H9 (cell line): Measurements from ENCODE around the gene CACNB4. TPM values are rescaled to one million over a fixed set of nuclear protein-coding genes. Genes with fewer than 3 reads are reported as not detected.

Experiments
- DNase-seq: peaks from one replicate; pipeline ENCODE4 v3.0.0-alpha.2; 2017
- H2AFZ ChIP-seq: one replicate; pipeline ENCODE4 v1.6.1; 2013; ENCODE audit warnings: mild to moderate bottlenecking, low read length, control low read depth, moderate library complexity
- H2AK5ac ChIP-seq: 2 replicates; pipeline ENCODE4 v1.6.1; 2013; ENCODE audit warnings: low read length, control low read depth, mixed read lengths; ENCODE audit not compliant: insufficient read length
- H2BK120ac ChIP-seq: one replicate; pipeline ENCODE4 v1.6.1; 2013; ENCODE audit warnings: low read depth, mild to moderate bottlenecking, low read length, control low read depth, inconsistent platforms; ENCODE audit not compliant: poor library complexity, severe bottlenecking
- H2BK12ac ChIP-seq: 2 replicates; pipeline ENCODE4 v1.6.1; 2013; ENCODE audit warnings: low read length, control low read depth, mixed read lengths, low read depth; ENCODE audit not compliant: insufficient read length
- H2BK15ac ChIP-seq: 2 replicates; pipeline ENCODE4 v1.6.1; 2013; ENCODE audit warnings: low read depth, low read length, control low read depth
- H2BK20ac ChIP-seq: one replicate; pipeline ENCODE4 v1.6.1; 2013; ENCODE audit warnings: low read depth, mild to moderate bottlenecking, low read length, control low read depth, inconsistent platforms; ENCODE audit not compliant: poor library complexity, severe bottlenecking
- H2BK5ac ChIP-seq: 2 replicates; pipeline ENCODE4 v1.6.1; 2013; ENCODE audit warnings: low read length, control low read depth, mixed read lengths; ENCODE audit not compliant: insufficient read length
- H3K14ac ChIP-seq: 2 replicates; pipeline ENCODE4 v1.6.1; 2013; ENCODE audit warnings: low read length, control low read depth; ENCODE audit not compliant: insufficient read depth
- H3K18ac ChIP-seq: 2 replicates; pipeline ENCODE4 v1.6.1; 2013; ENCODE audit warnings: low read depth, mild to moderate bottlenecking, mixed read lengths, low read length, control low read depth; ENCODE audit not compliant: insufficient read length
- H3K23ac ChIP-seq: 2 replicates; pipeline ENCODE4 v1.6.1; 2013; ENCODE audit warnings: low read length, control low read depth, mixed read lengths, low read depth; ENCODE audit not compliant: insufficient read length
- H3K23me2 ChIP-seq: 2 replicates; pipeline ENCODE4 v1.6.1; 2013; ENCODE audit warnings: low read depth, mild to moderate bottlenecking, mixed read lengths, low read length, control low read depth; ENCODE audit not compliant: insufficient read length, poor library complexity, severe bottlenecking
- H3K27ac ChIP-seq: 2 replicates; pipeline ENCODE4 v1.5.1; 2013; ENCODE audit warnings: low read length, control low read depth, mixed read lengths, low read depth; ENCODE audit not compliant: insufficient read length
- H3K27me3 ChIP-seq: 2 replicates; pipeline ENCODE4 v1.6.1; 2013; ENCODE audit warnings: low read length, control low read depth, inconsistent platforms; ENCODE audit not compliant: insufficient read depth
- H3K4ac ChIP-seq: 2 replicates; pipeline ENCODE4 v1.6.1; 2013; ENCODE audit warnings: low read depth, mild to moderate bottlenecking, control low read depth, inconsistent platforms, low read length, moderate library complexity
- H3K4me1 ChIP-seq: 2 replicates; pipeline ENCODE4 v1.6.1; 2013; ENCODE audit warnings: low read length, control low read depth, inconsistent platforms; ENCODE audit not compliant: insufficient read depth
- H3K4me2 ChIP-seq: 2 replicates; pipeline ENCODE4 v1.6.1; 2013; ENCODE audit warnings: low read length, control low read depth, mixed read lengths; ENCODE audit not compliant: insufficient read length, insufficient read depth
- H3K56ac ChIP-seq: 2 replicates; pipeline ENCODE4 v1.6.1; 2013; ENCODE audit warnings: low read depth, mild to moderate bottlenecking, mixed read lengths, low read length, control low read depth; ENCODE audit not compliant: insufficient read length
- H3K79me1 ChIP-seq: 2 replicates; pipeline ENCODE4 v1.6.1; 2013; ENCODE audit warnings: low read depth, mild to moderate bottlenecking, moderate library complexity, low read length, control low read depth, inconsistent platforms; ENCODE audit not compliant: insufficient read depth, poor library complexity, severe bottlenecking
- H3K79me2 ChIP-seq: 2 replicates; pipeline ENCODE4 v1.6.1; 2013; ENCODE audit warnings: low read length, control low read depth, inconsistent platforms; ENCODE audit not compliant: insufficient read depth
- H3K9ac ChIP-seq: 2 replicates; pipeline ENCODE4 v1.6.1; 2013; ENCODE audit warnings: low read length, control low read depth, mixed read lengths; ENCODE audit not compliant: insufficient read length; ENCODE audit errors: extremely low read depth
- H3K9me3 ChIP-seq: one replicate; pipeline ENCODE4 v1.6.1; 2013; ENCODE audit warnings: low read depth, low read length, inconsistent platforms; ENCODE audit not compliant: control insufficient read depth
- H3T11ph ChIP-seq: one replicate; pipeline ENCODE4 v1.6.1; 2013; ENCODE audit warnings: mild to moderate bottlenecking, low read length, control low read depth, inconsistent platforms
- H4K20me1 ChIP-seq: one replicate; pipeline ENCODE4 v1.6.1; 2013; ENCODE audit not compliant: control insufficient read depth, insufficient read length, insufficient read depth
- H4K5ac ChIP-seq: 2 replicates; pipeline ENCODE4 v1.6.1; 2013; ENCODE audit warnings: low read depth, mild to moderate bottlenecking, mixed read lengths, low read length, control low read depth; ENCODE audit not compliant: insufficient read length
- H4K8ac ChIP-seq: replicated peaks from 2 replicates; pipeline ENCODE4 v1.6.1; 2013; ENCODE audit warnings: low read length, control low read depth, mixed read lengths, low read depth; ENCODE audit not compliant: insufficient read length
- H4K91ac ChIP-seq: 2 replicates; pipeline ENCODE4 v1.6.1; 2013; ENCODE audit warnings: low read depth, mild to moderate bottlenecking, moderate library complexity, mixed read lengths, low read length, control low read depth; ENCODE audit not compliant: insufficient read length
- H3K27ac Mint-ChIP-seq, 3 experiments: 2 replicates in 2 of 3; 3 replicates in 1 of 3; pipeline ENCODE4 v1.8.0; 2020 to 2021; ENCODE audit warnings: mixed read lengths in 3 of 3, mild to moderate bottlenecking in 1 of 3, moderate library complexity in 1 of 3
- H3K27me3 Mint-ChIP-seq: 2 replicates; pipeline ENCODE4 v1.8.0; 2021; ENCODE audit warnings: low read depth, mild to moderate bottlenecking, moderate library complexity, mixed read lengths
- H3K36me3 Mint-ChIP-seq, 3 experiments: 2 replicates in 2 of 3; 3 replicates in 1 of 3; pipeline ENCODE4 v1.8.0; 2020 to 2021; ENCODE audit warnings: low read depth in 3 of 3, mixed read lengths in 3 of 3; ENCODE audit not compliant: insufficient read depth in 1 of 3
- H3K4me1 Mint-ChIP-seq, 2 experiments: 2 replicates each; pipeline ENCODE4 v1.8.0; 2020; ENCODE audit warnings: mixed read lengths in 2 of 2
- H3K4me3 Mint-ChIP-seq, 2 experiments: 2 replicates in 1 of 2; 3 replicates in 1 of 2; pipeline ENCODE4 v1.8.0; 2020 to 2021; ENCODE audit warnings: mild to moderate bottlenecking in 2 of 2, mixed read lengths in 2 of 2, moderate library complexity in 1 of 2
- H3K9me3 Mint-ChIP-seq, 2 experiments: 2 replicates in 1 of 2; 3 replicates in 1 of 2; pipeline ENCODE4 v1.8.0; 2020; ENCODE audit warnings: mild to moderate bottlenecking in 2 of 2, mixed read lengths in 2 of 2, moderate library complexity in 1 of 2
- CTCF ChIP-seq: fragments of 200-600 bp; sonication (generic); conservative IDR thresholded peaks from 3 replicates; pipeline ENCODE4 v1.8.0; 2021; ENCODE audit warnings: antibody characterized with exemption, mild to moderate bottlenecking
- WGBS: extraction: QIAGEN DNeasy Blood & Tissue Kit; methylation state at CpG from one replicate; pipeline ENCODE4 v1.1.7; 2013; ENCODE audit warnings: missing lambda C conversion rate, low lambda C conversion rate, mixed read lengths; ENCODE audit not compliant: insufficient read length; ENCODE audit errors: extremely low coverage; 5-methylcytosine and 5-hydroxymethylcytosine counted together
- total RNA-seq: library from RNA; stranded (reverse); gene quantifications from 2 replicates; pipeline ENCODE4 v1.2.1, GENCODE V29; 2021

The CACNB4 gene
- total RNA-seq, 1 experiment from 2014 or later: 1.4 TPM

GRCh38 chr2:151936626-151937025 lies 162.2 kb downstream of the CACNB4 start:
- H2BK15ac ChIP-seq: no peak overlapping the region
- H3K23ac ChIP-seq: no peak overlapping the region
- no peaks in the 10 kb centered on the region for H4K20me1 ChIP-seq
- no peaks in the 10 kb centered on the region for H3K27me3 ChIP-seq
- Mint-ChIP-seq H3K4me3 (no peak overlapping the region), H3K36me3 (no peaks in the 10 kb centered on the region), H3K4me1 (peaks cover 3 to 4% of the 10 kb centered on the region in 2 experiments; a peak in 2 of 4 replicates), H3K27me3 (no peaks in the 10 kb centered on the region), H3K9me3 (no peaks in the 10 kb centered on the region; a peak in 1 of 5 replicates), H3K27ac (no peak overlapping the region)
- no peak overlapping the region for H4K8ac ChIP-seq
- H2AK5ac ChIP-seq: no peak overlapping the region
- no peak overlapping the region for H3K27ac ChIP-seq
- H3K79me1 ChIP-seq: no peaks in the 10 kb centered on the region
- H2BK5ac ChIP-seq: no peak overlapping the region
- H2BK12ac ChIP-seq: no peak overlapping the region
- H3K9me3 ChIP-seq: no peaks in the 10 kb centered on the region
- no peak overlapping the region for H3K18ac ChIP-seq
- whole genome bisulfite sequencing: no CpG with 5 or more reads among the region's 4 CpGs
- no peak for TF ChIP-seq CTCF
- no peaks in the 10 kb centered on the region for H3K4me1 ChIP-seq
- no peaks in the 10 kb centered on the region for H3K23me2 ChIP-seq
- no peak overlapping the region for H3K9ac ChIP-seq
- DNase-seq: no peak
- no peak overlapping the region for H4K91ac ChIP-seq
- H3T11ph ChIP-seq: no peak overlapping the region
- no peak overlapping the region for H3K4ac ChIP-seq
- no peak overlapping the region for H4K5ac ChIP-seq
- H3K79me2 ChIP-seq: no peaks in the 10 kb centered on the region
- no peak overlapping the region for H3K4me2 ChIP-seq
- H3K14ac ChIP-seq: no peak overlapping the region
- no peak overlapping the region for H2BK20ac ChIP-seq
- H2AFZ ChIP-seq: no peak overlapping the region
- no peak overlapping the region for H2BK120ac ChIP-seq
- no peak overlapping the region for H3K56ac ChIP-seq
